Thymus (tissue), 11 donors: ENCODE results near the gene MRPS27. TPM values are rescaled to one million over a fixed set of nuclear protein-coding genes. Genes with fewer than 3 reads are reported as not detected.
"Not testable (repeated sequence)": the region's sequence is repeated elsewhere in the genome, so short reads cannot be mapped to it uniquely, and the experiment has no call there.

Experiments
- DNase-seq, 9 donors: peaks; one replicate each; pipeline ENCODE4 v3.0.0-alpha.2; 2013; ENCODE audit warnings: low spot score in 9 of 9, low read depth in 6 of 9, missing footprints in 1 of 9
- H3K27ac ChIP-seq, 2 donors: one replicate each; pipeline ENCODE4 v1.5.1; 2013; ENCODE audit warnings: control low read depth in 1 of 2, low read depth in 1 of 2, low read length in 1 of 2, mild to moderate bottlenecking in 1 of 2, moderate library complexity in 1 of 2
- H3K27me3 ChIP-seq, 2 donors: one replicate each; pipeline ENCODE4 v1.5.1; 2013; ENCODE audit warnings: low read length in 1 of 2; ENCODE audit not compliant: control insufficient read depth in 2 of 2, insufficient read depth in 1 of 2
- H3K36me3 ChIP-seq, 2 donors: one replicate each; pipeline ENCODE4 v1.5.1; 2013; ENCODE audit warnings: low read length in 1 of 2, mild to moderate bottlenecking in 1 of 2, moderate library complexity in 1 of 2; ENCODE audit not compliant: control insufficient read depth in 2 of 2, insufficient read depth in 2 of 2
- H3K4me1 ChIP-seq, 2 donors: one replicate each; pipeline ENCODE4 v1.5.1; 2013; ENCODE audit warnings: low read length in 2 of 2; ENCODE audit not compliant: control insufficient read depth in 2 of 2, insufficient read depth in 2 of 2
- H3K4me3 ChIP-seq, 2 donors: one replicate each; pipeline ENCODE4 v1.5.1; 2013; ENCODE audit warnings: low read length in 2 of 2, control low read depth in 1 of 2, mild to moderate bottlenecking in 1 of 2
- H3K9me3 ChIP-seq, 2 donors: one replicate each; pipeline ENCODE4 v1.5.1; 2013; ENCODE audit warnings: low read length in 1 of 2, mild to moderate bottlenecking in 1 of 2; ENCODE audit not compliant: control insufficient read depth in 2 of 2, insufficient read depth in 1 of 2
- WGBS: extraction: QIAGEN DNeasy Blood & Tissue Kit; methylation state at CpG from one replicate; pipeline ENCODE4 v1.1.7; 2013; 5-methylcytosine and 5-hydroxymethylcytosine counted together
- polyA plus RNA-seq: library from polyadenylated mRNA; stranded (reverse); fragments of 200-250 nt; gene quantifications from one replicate; pipeline ENCODE4 v1.2.3, GENCODE V29; 2013
- total RNA-seq: library from RNA; stranded (reverse); fragments of 120-200 nt; gene quantifications from one replicate; pipeline ENCODE4 v1.2.4, GENCODE V29; 2013
- donor health status: healthy.

The MRPS27 gene
- total and polyA plus RNA-seq, 2 donors = 27.9 to 46.0 TPM

- H3K4me1 ChIP-seq = peaks cover 0 to 6% of the 10 kb centered on the region in 2 donors
- no peaks in the 10 kb centered on the region for H3K27me3 ChIP-seq
- no peak overlapping the region for H3K27ac ChIP-seq
- H3K36me3 ChIP-seq = peaks cover 5 to 12% of the 10 kb centered on the region in 2 donors
- DNase-seq = no peak
- 98% methylated on average over 2 of the region's 2 CpGs for WGBS
- H3K9me3 ChIP-seq = no peaks in the 10 kb centered on the region
- no peak overlapping the region for H3K4me3 ChIP-seq
Measured at GRCh38 chr5:72346398-72346797, 26.4 kb upstream of the MRPS27 start.

GRCh38 chr5:72338689-72339209, 18.7 kb upstream of the MRPS27 start:
- Histone ChIP-seq H3K9me3 (no peaks in the 10 kb centered on the region), H3K4me1 (no peaks in the 10 kb centered on the region), H3K27ac (no peak overlapping the region), H3K27me3 (no peaks in the 10 kb centered on the region), H3K36me3 (peaks cover 7 to 21% of the 10 kb centered on the region in 2 donors), H3K4me3 (no peak overlapping the region)
- WGBS = 97% methylated on average over 4 of the region's 4 CpGs
- DNase-seq = no peak

- Histone ChIP-seq H3K36me3 (peaks cover 2 to 13% of the 10 kb centered on the region in 2 donors), H3K27ac (no peak overlapping the region)
Measured at GRCh38 chr5:72337159-72337558, 17.1 kb upstream of the MRPS27 start.

GRCh38 chr5:72330712-72331111, 10.7 kb upstream of the MRPS27 start:
- Histone ChIP-seq H3K4me1 (no peaks in the 10 kb centered on the region), H3K27ac (no peak overlapping the region), H3K4me3 (no peak overlapping the region), H3K27me3 (no peaks in the 10 kb centered on the region), H3K36me3 (peaks cover 0 to 19% of the 10 kb centered on the region in 2 donors), H3K9me3 (no peaks in the 10 kb centered on the region)
- no peak for DNase-seq
- 96% methylated on average over 1 of the region's 1 CpG for WGBS

More at GRCh38 chr5:72337159-72337558, 17.1 kb upstream of the MRPS27 start:
- Histone ChIP-seq H3K27me3 (no peaks in the 10 kb centered on the region), H3K4me3 (no peak overlapping the region), H3K4me1 (no peaks in the 10 kb centered on the region), H3K9me3 (no peaks in the 10 kb centered on the region)
- no peak for DNase-seq
- WGBS = 98% methylated on average over 1 of the region's 1 CpG

GRCh38 chr5:72328172-72328571, 8.1 kb upstream of the MRPS27 start:
- Histone ChIP-seq H3K9me3 (no peaks in the 10 kb centered on the region), H3K27ac (no peak overlapping the region), H3K4me3 (no peak overlapping the region), H3K4me1 (no peaks in the 10 kb centered on the region), H3K36me3 (peaks cover 4 to 12% of the 10 kb centered on the region in 2 donors), H3K27me3 (no peaks in the 10 kb centered on the region)
- DNase-seq = no peak

- 97% methylated on average over 2 of the region's 2 CpGs for WGBS
- Histone ChIP-seq H3K27ac (no peak overlapping the region), H3K36me3 (peaks cover 4 to 9% of the 10 kb centered on the region in 2 donors), H3K9me3 (no peaks in the 10 kb centered on the region), H3K4me1 (no peaks in the 10 kb centered on the region), H3K4me3 (no peak overlapping the region), H3K27me3 (no peaks in the 10 kb centered on the region)
- no peak for DNase-seq
Measured at GRCh38 chr5:72326306-72326649, 6.2 kb upstream of the MRPS27 start.

- H3K27me3 ChIP-seq = no peaks in the 10 kb centered on the region
- no peaks in the 10 kb centered on the region for H3K9me3 ChIP-seq
- peaks cover 4 to 5% of the 10 kb centered on the region in 2 donors for H3K36me3 ChIP-seq
- no peak for DNase-seq
- H3K4me1 ChIP-seq = peaks cover 2 to 3% of the 10 kb centered on the region in 2 donors
- 96% methylated on average over 4 of the region's 4 CpGs for WGBS
- H3K4me3 ChIP-seq = no peak overlapping the region
- no peak overlapping the region for H3K27ac ChIP-seq
Measured at GRCh38 chr5:72325566-72326305, 5.7 kb upstream of the MRPS27 start.

- H3K9me3 ChIP-seq = no peaks in the 10 kb centered on the region
- no peak overlapping the region for H3K27ac ChIP-seq
- peaks cover 6% of the 10 kb centered on the region in 2 donors for H3K4me1 ChIP-seq
- H3K4me3 ChIP-seq = no peak overlapping the region
- DNase-seq = no peak
- peaks cover 4 to 5% of the 10 kb centered on the region in 2 donors for H3K36me3 ChIP-seq
- 98% methylated on average over 5 of the region's 5 CpGs for WGBS
- no peaks in the 10 kb centered on the region for H3K27me3 ChIP-seq
Measured at GRCh38 chr5:72324189-72324825, 4.3 kb upstream of the MRPS27 start.

- not testable (repeated sequence) for H3K4me1 ChIP-seq, H3K27me3 ChIP-seq, DNase-seq, H3K36me3 ChIP-seq, H3K9me3 ChIP-seq
- Histone ChIP-seq H3K27ac (peak overlapping the region; percentile 42 to 71), H3K4me3 (peak overlapping the region; percentile 75 to 89)
- WGBS = 8% methylated on average over 28 of the region's 28 CpGs
Measured at GRCh38 chr5:72319435-72319975, 535 bp downstream of the MRPS27 start.
